HEK293 (cell line): ENCODE results near the gene EIF4E1B.

Experiments used
- CTCF ChIA-PET: fragments of 350-600 bp; formaldehyde crosslinking; extraction: SDS; loops from one replicate; lab custom pipeline; 2021; ENCODE audit warnings: antibody characterized with exemption; lab: Yijun Ruan, JAX
- POLR2A ChIA-PET: fragments of 300-600 bp; formaldehyde crosslinking; extraction: SDS; loops from one replicate; lab custom pipeline; 2020; ENCODE audit warnings: antibody characterized with exemption, inconsistent platforms; lab: Yijun Ruan, JAX
- H3K27ac ChIP-seq: fragments of 200-500 bp; sonication (Bioruptor generic); 2 replicates; pipeline ENCODE4 v1.5.1; 2014; ENCODE audit warnings: low read depth, low read length, control low read depth, inconsistent platforms; ENCODE audit errors: extremely low read depth
- H3K36me3 ChIP-seq, 2 experiments: fragments of 200-500 bp in 1 of 2; sonication (Bioruptor generic) in 1 of 2; 1 replicate in 1 of 2; 2 replicates in 1 of 2; pipeline ENCODE4 v1.5.1; 2014 to 2017; ENCODE audit warnings: inconsistent platforms in 2 of 2, low read length in 2 of 2; ENCODE audit not compliant: control insufficient read depth in 2 of 2, insufficient read depth in 1 of 2
- H3K4me1 ChIP-seq: fragments of 200-500 bp; sonication (Bioruptor generic); 2 replicates; pipeline ENCODE4 v1.5.1; 2014; ENCODE audit warnings: mild to moderate bottlenecking, low read length, inconsistent platforms; ENCODE audit not compliant: control insufficient read depth, insufficient read depth
- H3K4me3 ChIP-seq: 2 replicates; pipeline ENCODE4 v1.5.1; 2011; ENCODE audit warnings: low read depth, mild to moderate bottlenecking, control low read depth, low read length, moderate library complexity
- H3K9me3 ChIP-seq: fragments of 200-500 bp; sonication (Bioruptor generic); 2 replicates; pipeline ENCODE4 v1.5.1; 2014; ENCODE audit warnings: low read depth, low read length, inconsistent platforms; ENCODE audit not compliant: control insufficient read depth, insufficient read depth
- EGR2 ChIP-seq: fragments of 450-650 bp; formaldehyde crosslinking; IDR thresholded peaks from 2 replicates; pipeline ENCODE4 v1.5.1; 2016; ENCODE audit warnings: low read depth, missing biosample characterization, missing genetic modification characterization
- GLI2 ChIP-seq: fragments of 450-650 bp; formaldehyde crosslinking; IDR thresholded peaks from 2 replicates; pipeline ENCODE4; 2017; ENCODE audit warnings: missing biosample characterization, missing genetic modification characterization, low read depth, borderline replicate concordance
- KLF7 ChIP-seq: fragments of 450-650 bp; formaldehyde crosslinking; IDR thresholded peaks from 2 replicates; pipeline ENCODE4 v1.5.1; 2016; ENCODE audit warnings: missing biosample characterization, missing genetic modification characterization, borderline replicate concordance
- OSR2 ChIP-seq: fragments of 450-650 bp; formaldehyde crosslinking; IDR thresholded peaks from 2 replicates; pipeline ENCODE4 v1.5.1; 2016; ENCODE audit warnings: missing biosample characterization, missing genetic modification characterization
- ZBTB20 ChIP-seq: fragments of 450-650 bp; formaldehyde crosslinking; IDR thresholded peaks from 2 replicates; pipeline ENCODE4 v1.5.1; 2016; ENCODE audit warnings: missing biosample characterization, missing genetic modification characterization
- ZFHX2 ChIP-seq: fragments of 450-650 bp; formaldehyde crosslinking; conservative IDR thresholded peaks from 2 replicates; pipeline ENCODE4 v1.5.1; 2016; ENCODE audit warnings: missing biosample characterization, missing genetic modification characterization
- ZFP69B ChIP-seq: fragments of 450-650 bp; formaldehyde crosslinking; IDR thresholded peaks from 2 replicates; pipeline ENCODE4 v1.5.1; 2016; ENCODE audit warnings: missing biosample characterization, missing genetic modification characterization
- ZNF121 ChIP-seq: fragments of 450-650 bp; formaldehyde crosslinking; IDR thresholded peaks from 2 replicates; pipeline ENCODE4 v1.5.1; 2016; ENCODE audit warnings: missing biosample characterization, missing genetic modification characterization
- ZNF302 ChIP-seq: fragments of 450-650 bp; formaldehyde crosslinking; IDR thresholded peaks from 2 replicates; pipeline ENCODE4 v1.5.1; 2016; ENCODE audit warnings: missing biosample characterization, missing genetic modification characterization, low read depth
- ZNF335 ChIP-seq: fragments of 450-650 bp; formaldehyde crosslinking; conservative IDR thresholded peaks from 2 replicates; pipeline ENCODE4 v1.5.1; 2016; ENCODE audit warnings: missing biosample characterization, missing genetic modification characterization
- ZNF366 ChIP-seq: fragments of 450-650 bp; formaldehyde crosslinking; conservative IDR thresholded peaks from 2 replicates; pipeline ENCODE4 v1.5.1; 2016; ENCODE audit warnings: missing biosample characterization, missing genetic modification characterization
- ZNF404 ChIP-seq: fragments of 450-650 bp; formaldehyde crosslinking; IDR thresholded peaks from 2 replicates; pipeline ENCODE4 v1.5.1; 2017; ENCODE audit warnings: missing biosample characterization, missing genetic modification characterization
- ZNF433 ChIP-seq: fragments of 450-650 bp; formaldehyde crosslinking; IDR thresholded peaks from 2 replicates; pipeline ENCODE4 v1.5.1; 2016; ENCODE audit warnings: missing biosample characterization, missing genetic modification characterization, low read depth
- ZNF48 ChIP-seq: fragments of 450-650 bp; formaldehyde crosslinking; IDR thresholded peaks from 2 replicates; pipeline ENCODE4 v1.5.1; 2016; ENCODE audit warnings: missing biosample characterization, missing genetic modification characterization
- ZNF521 ChIP-seq: fragments of 450-650 bp; formaldehyde crosslinking; IDR thresholded peaks from 2 replicates; pipeline ENCODE4 v1.5.1; 2017; ENCODE audit warnings: missing biosample characterization, mild to moderate bottlenecking, missing genetic modification characterization
- ZNF600 ChIP-seq: fragments of 450-650 bp; formaldehyde crosslinking; IDR thresholded peaks from 2 replicates; pipeline ENCODE4 v1.5.1; 2016; ENCODE audit warnings: missing biosample characterization, missing genetic modification characterization
- ZNF624 ChIP-seq: fragments of 450-650 bp; formaldehyde crosslinking; IDR thresholded peaks from 2 replicates; pipeline ENCODE4 v1.5.1; 2017; ENCODE audit warnings: missing biosample characterization, missing genetic modification characterization
- ZSCAN16 ChIP-seq: fragments of 450-650 bp; formaldehyde crosslinking; IDR thresholded peaks from 2 replicates; pipeline ENCODE4 v1.5.1; 2016; ENCODE audit warnings: missing biosample characterization, missing genetic modification characterization
- ZSCAN23 ChIP-seq: fragments of 450-650 bp; formaldehyde crosslinking; IDR thresholded peaks from 2 replicates; pipeline ENCODE4 v1.5.1; 2016; ENCODE audit warnings: missing biosample characterization, missing genetic modification characterization
- TF ChIP-seq, protein P1 (sequence below): fragments of 450-650 bp; formaldehyde crosslinking; IDR thresholded peaks from 2 replicates; pipeline ENCODE4 v1.5.1; 2016; ENCODE audit warnings: missing biosample characterization, missing genetic modification characterization, borderline replicate concordance
- TF ChIP-seq, protein P2 (sequence below): fragments of 450-650 bp; formaldehyde crosslinking; conservative IDR thresholded peaks from 2 replicates; pipeline ENCODE4 v1.5.1; 2016; ENCODE audit warnings: low read depth, missing biosample characterization, missing genetic modification characterization
- TF ChIP-seq, protein P3 (sequence below): fragments of 450-650 bp; formaldehyde crosslinking; IDR thresholded peaks from 2 replicates; pipeline ENCODE4 v1.5.1; 2016; ENCODE audit warnings: missing biosample characterization, missing genetic modification characterization
- TF ChIP-seq, protein P4 (sequence below): fragments of 450-650 bp; formaldehyde crosslinking; IDR thresholded peaks from 2 replicates; pipeline ENCODE4 v1.5.1; 2016; ENCODE audit warnings: missing biosample characterization, missing genetic modification characterization

The EIF4E1B gene

DNA sequence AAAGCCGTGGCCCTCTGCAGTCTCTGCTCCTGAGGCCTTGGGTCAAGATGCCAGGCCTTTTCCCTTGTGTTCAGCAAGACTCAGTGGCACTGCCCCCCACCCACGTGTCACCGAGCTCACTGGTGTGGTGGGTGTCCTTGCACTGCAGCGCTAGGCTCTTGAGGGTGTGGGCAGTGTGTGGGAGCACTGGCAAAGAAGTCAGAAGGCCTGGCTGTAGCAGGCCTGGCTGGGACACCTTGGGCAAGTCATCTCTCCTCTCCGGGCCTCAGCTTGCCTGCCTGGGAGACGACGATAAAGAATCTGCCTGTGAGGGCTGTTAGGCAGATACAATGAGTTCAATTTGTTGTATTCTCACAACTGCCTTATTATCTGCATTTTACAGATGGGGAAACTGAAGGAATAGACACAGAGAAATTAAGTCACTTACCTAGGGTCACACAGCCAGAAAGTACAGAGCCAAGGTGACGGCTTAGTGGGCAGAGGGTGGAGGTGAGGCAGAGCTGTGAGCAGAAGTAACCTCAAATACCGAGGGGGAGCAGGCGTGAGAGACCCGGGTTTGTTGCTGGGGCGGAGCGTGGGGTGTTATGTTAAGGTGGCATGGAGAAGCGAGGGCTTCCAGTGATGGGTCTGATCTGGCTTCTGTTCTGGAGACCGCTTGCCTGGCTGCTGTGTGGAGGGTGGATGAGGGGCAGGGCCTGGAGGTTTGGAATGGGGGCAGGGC is 18.2 kb downstream of the EIF4E1B start:
- no peaks in the 10 kb centered on the region for H3K9me3 ChIP-seq
- ChIA-PET CTCF (interaction anchor here (1.5 to 2.7 kb wide), 4 partner anchors 10 to 74 kb away, joined by 3 to 9 read pairs (median 7); no protein-coding TSS in a partner anchor), POLR2A (interaction anchor here (0.9 kb wide), 1 partner anchor 12 kb away, joined by 3 read pairs; no protein-coding TSS in a partner anchor)
- peaks cover 4 to 8% of the 10 kb centered on the region in 2 experiments; a peak in 2 of 3 replicates for H3K36me3 ChIP-seq
- H3K4me1 ChIP-seq = 0 out of 2 replicates have a peak, but pooled peaks cover 2% of the 10 kb centered on the region
- H3K4me3 ChIP-seq = peak overlapping the region; percentile 64; the same call in 1 of the 2 replicates
- H3K27ac ChIP-seq = no peak overlapping the region
- TF ChIP-seq ZNF48 (tag by site-specific recombination) (no peak), ZNF366 (no peak), ZNF600 (tag by site-specific recombination) (peak; percentile 65), KLF7 (tag by site-specific recombination) (no peak), ZSCAN16 (no peak), ZNF302 (tag by site-specific recombination) (no peak), EGR2 (tag by site-specific recombination) (peak; percentile 95), ZNF404 (tag by site-specific recombination) (no peak), ZBTB20 (tag by site-specific recombination) (no peak), ZNF433 (tag by site-specific recombination) (no peak), ZFHX2 (peak; percentile 98), ZNF521 (tag by site-specific recombination) (no peak), ZNF335 (tag by site-specific recombination) (no peak), ZNF624 (tag by site-specific recombination) (no peak), ZNF121 (tag by site-specific recombination) (no peak), OSR2 (tag by site-specific recombination) (0 out of 2 replicates have a peak, but pooled peaks have one; percentile 13), ZSCAN23 (no peak), ZFP69B (tag by site-specific recombination) (no peak), GLI2 (no peak)
- TF ChIP-seq, protein P1, sequence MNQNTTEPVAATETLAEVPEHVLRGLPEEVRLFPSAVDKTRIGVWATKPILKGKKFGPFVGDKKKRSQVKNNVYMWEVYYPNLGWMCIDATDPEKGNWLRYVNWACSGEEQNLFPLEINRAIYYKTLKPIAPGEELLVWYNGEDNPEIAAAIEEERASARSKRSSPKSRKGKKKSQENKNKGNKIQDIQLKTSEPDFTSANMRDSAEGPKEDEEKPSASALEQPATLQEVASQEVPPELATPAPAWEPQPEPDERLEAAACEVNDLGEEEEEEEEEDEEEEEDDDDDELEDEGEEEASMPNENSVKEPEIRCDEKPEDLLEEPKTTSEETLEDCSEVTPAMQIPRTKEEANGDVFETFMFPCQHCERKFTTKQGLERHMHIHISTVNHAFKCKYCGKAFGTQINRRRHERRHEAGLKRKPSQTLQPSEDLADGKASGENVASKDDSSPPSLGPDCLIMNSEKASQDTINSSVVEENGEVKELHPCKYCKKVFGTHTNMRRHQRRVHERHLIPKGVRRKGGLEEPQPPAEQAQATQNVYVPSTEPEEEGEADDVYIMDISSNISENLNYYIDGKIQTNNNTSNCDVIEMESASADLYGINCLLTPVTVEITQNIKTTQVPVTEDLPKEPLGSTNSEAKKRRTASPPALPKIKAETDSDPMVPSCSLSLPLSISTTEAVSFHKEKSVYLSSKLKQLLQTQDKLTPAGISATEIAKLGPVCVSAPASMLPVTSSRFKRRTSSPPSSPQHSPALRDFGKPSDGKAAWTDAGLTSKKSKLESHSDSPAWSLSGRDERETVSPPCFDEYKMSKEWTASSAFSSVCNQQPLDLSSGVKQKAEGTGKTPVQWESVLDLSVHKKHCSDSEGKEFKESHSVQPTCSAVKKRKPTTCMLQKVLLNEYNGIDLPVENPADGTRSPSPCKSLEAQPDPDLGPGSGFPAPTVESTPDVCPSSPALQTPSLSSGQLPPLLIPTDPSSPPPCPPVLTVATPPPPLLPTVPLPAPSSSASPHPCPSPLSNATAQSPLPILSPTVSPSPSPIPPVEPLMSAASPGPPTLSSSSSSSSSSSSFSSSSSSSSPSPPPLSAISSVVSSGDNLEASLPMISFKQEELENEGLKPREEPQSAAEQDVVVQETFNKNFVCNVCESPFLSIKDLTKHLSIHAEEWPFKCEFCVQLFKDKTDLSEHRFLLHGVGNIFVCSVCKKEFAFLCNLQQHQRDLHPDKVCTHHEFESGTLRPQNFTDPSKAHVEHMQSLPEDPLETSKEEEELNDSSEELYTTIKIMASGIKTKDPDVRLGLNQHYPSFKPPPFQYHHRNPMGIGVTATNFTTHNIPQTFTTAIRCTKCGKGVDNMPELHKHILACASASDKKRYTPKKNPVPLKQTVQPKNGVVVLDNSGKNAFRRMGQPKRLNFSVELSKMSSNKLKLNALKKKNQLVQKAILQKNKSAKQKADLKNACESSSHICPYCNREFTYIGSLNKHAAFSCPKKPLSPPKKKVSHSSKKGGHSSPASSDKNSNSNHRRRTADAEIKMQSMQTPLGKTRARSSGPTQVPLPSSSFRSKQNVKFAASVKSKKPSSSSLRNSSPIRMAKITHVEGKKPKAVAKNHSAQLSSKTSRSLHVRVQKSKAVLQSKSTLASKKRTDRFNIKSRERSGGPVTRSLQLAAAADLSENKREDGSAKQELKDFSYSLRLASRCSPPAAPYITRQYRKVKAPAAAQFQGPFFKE (tag by site-specific recombination) = no peak
- TF ChIP-seq, protein P2, sequence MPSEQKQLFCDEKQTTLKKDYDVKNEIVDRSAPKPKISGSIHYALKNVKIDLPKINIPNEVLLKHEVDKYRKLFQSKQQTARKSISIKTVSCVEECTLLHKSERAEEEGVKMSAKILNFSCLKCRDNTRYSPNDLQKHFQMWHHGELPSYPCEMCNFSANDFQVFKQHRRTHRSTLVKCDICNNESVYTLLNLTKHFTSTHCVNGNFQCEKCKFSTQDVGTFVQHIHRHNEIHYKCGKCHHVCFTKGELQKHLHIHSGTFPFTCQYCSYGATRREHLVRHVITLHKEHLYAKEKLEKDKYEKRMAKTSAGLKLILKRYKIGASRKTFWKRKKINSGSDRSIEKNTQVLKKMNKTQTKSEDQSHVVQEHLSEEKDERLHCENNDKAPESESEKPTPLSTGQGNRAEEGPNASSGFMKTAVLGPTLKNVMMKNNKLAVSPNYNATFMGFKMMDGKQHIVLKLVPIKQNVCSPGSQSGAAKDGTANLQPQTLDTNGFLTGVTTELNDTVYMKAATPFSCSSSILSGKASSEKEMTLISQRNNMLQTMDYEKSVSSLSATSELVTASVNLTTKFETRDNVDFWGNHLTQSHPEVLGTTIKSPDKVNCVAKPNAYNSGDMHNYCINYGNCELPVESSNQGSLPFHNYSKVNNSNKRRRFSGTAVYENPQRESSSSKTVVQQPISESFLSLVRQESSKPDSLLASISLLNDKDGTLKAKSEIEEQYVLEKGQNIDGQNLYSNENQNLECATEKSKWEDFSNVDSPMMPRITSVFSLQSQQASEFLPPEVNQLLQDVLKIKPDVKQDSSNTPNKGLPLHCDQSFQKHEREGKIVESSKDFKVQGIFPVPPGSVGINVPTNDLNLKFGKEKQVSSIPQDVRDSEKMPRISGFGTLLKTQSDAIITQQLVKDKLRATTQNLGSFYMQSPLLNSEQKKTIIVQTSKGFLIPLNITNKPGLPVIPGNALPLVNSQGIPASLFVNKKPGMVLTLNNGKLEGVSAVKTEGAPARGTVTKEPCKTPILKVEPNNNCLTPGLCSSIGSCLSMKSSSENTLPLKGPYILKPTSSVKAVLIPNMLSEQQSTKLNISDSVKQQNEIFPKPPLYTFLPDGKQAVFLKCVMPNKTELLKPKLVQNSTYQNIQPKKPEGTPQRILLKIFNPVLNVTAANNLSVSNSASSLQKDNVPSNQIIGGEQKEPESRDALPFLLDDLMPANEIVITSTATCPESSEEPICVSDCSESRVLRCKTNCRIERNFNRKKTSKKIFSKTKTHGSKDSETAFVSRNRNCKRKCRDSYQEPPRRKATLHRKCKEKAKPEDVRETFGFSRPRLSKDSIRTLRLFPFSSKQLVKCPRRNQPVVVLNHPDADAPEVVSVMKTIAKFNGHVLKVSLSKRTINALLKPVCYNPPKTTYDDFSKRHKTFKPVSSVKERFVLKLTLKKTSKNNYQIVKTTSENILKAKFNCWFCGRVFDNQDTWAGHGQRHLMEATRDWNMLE (tag by site-specific recombination) = no peak
- TF ChIP-seq, protein P3, sequence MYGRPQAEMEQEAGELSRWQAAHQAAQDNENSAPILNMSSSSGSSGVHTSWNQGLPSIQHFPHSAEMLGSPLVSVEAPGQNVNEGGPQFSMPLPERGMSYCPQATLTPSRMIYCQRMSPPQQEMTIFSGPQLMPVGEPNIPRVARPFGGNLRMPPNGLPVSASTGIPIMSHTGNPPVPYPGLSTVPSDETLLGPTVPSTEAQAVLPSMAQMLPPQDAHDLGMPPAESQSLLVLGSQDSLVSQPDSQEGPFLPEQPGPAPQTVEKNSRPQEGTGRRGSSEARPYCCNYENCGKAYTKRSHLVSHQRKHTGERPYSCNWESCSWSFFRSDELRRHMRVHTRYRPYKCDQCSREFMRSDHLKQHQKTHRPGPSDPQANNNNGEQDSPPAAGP (tag by site-specific recombination) = no peak
- TF ChIP-seq, protein P4, sequence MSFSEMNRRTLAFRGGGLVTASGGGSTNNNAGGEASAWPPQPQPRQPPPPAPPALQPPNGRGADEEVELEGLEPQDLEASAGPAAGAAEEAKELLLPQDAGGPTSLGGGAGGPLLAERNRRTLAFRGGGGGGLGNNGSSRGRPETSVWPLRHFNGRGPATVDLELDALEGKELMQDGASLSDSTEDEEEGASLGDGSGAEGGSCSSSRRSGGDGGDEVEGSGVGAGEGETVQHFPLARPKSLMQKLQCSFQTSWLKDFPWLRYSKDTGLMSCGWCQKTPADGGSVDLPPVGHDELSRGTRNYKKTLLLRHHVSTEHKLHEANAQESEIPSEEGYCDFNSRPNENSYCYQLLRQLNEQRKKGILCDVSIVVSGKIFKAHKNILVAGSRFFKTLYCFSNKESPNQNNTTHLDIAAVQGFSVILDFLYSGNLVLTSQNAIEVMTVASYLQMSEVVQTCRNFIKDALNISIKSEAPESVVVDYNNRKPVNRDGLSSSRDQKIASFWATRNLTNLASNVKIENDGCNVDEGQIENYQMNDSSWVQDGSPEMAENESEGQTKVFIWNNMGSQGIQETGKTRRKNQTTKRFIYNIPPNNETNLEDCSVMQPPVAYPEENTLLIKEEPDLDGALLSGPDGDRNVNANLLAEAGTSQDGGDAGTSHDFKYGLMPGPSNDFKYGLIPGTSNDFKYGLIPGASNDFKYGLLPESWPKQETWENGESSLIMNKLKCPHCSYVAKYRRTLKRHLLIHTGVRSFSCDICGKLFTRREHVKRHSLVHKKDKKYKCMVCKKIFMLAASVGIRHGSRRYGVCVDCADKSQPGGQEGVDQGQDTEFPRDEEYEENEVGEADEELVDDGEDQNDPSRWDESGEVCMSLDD (tag by site-specific recombination) = no peak
